Stomach (tissue), 9 donors: ENCODE data around the gene NECTIN1. TPM values are rescaled to one million over a fixed set of nuclear protein-coding genes. Genes with fewer than 3 reads are reported as not detected.

Source experiments
- DNase-seq, 2 donors: peaks; one replicate each; pipeline versions ENCODE4 v3.0.0 to v3.0.0-alpha.2; 2013 to 2019
- H3K27ac ChIP-seq, 5 donors: fragments of 200-600 bp in 4 of 5; sonication (generic) in 4 of 5; one replicate each; pipeline ENCODE4 v1.5.1; 2013 to 2019; ENCODE audit warnings: mild to moderate bottlenecking in 1 of 5, moderate library complexity in 1 of 5
- H3K27me3 ChIP-seq, 3 donors: fragments of 200-600 bp; sonication (generic); one replicate each; pipeline ENCODE4 v1.5.1; 2017 to 2019; ENCODE audit warnings: mixed run types in 1 of 3
- H3K36me3 ChIP-seq, 4 donors: fragments of 200-600 bp; sonication (generic); 1 replicate in 3 of 4; 2 replicates in 1 of 4; pipeline ENCODE4 v1.5.1; 2016 to 2019
- H3K4me1 ChIP-seq, 4 donors: fragments of 200-600 bp; sonication (generic); one replicate each; pipeline ENCODE4 v1.5.1; 2016 to 2019
- H3K4me3 ChIP-seq, 4 donors: fragments of 200-600 bp; sonication (generic) in 3 of 4; one replicate each; pipeline ENCODE4 v1.5.1; 2016 to 2019; ENCODE audit warnings: mild to moderate bottlenecking in 1 of 4
- H3K9me3 ChIP-seq, 4 donors: fragments of 200-600 bp; sonication (generic); one replicate each; pipeline ENCODE4 v1.5.1; 2016 to 2019
- EP300 ChIP-seq: sonication (generic); formaldehyde crosslinking; IDR thresholded peaks from one replicate; pipeline ENCODE4 v1.6.1; 2017; ENCODE audit warnings: antibody characterized with exemption
- POLR2A ChIP-seq, 4 donors: fragments of 450-650 bp; IDR thresholded peaks; one replicate each; pipeline ENCODE4 v1.6.1; 2016; ENCODE audit warnings: antibody characterized with exemption in 4 of 4, control low read depth in 2 of 4, mild to moderate bottlenecking in 1 of 4, moderate library complexity in 1 of 4
- POLR2AphosphoS5 ChIP-seq, 3 donors: sonication (generic); formaldehyde crosslinking; IDR thresholded peaks; one replicate each; pipeline ENCODE4 v1.6.1; 2016; ENCODE audit warnings: antibody characterized with exemption in 3 of 3
- WGBS, 5 donors: extraction: QIAGEN DNeasy Blood & Tissue Kit in 3 of 5; methylation state at CpG; one replicate each; pipeline versions ENCODE4 v1.1.5 to v1.1.7; 2013 to 2018; 5-methylcytosine and 5-hydroxymethylcytosine counted together
- intact Hi-C: fragments of 100-400 bp; cut with DNase I; formaldehyde crosslinking; loops from one replicate; pipeline ENCODE4 v1.15.1; 2023; ENCODE audit warnings: low total_unique reads
- polyA plus RNA-seq, 3 donors: library from polyadenylated mRNA; stranded (reverse); fragments of 200-250 nt; gene quantifications; one replicate each; pipeline ENCODE4 v1.2.3, GENCODE V29; 2013
- total RNA-seq, 5 donors: library from RNA; depleted of rRNA; stranded (reverse); fragments of >200 nt; gene quantifications; one replicate each; pipeline versions ENCODE4 v1.1.0 to v1.2.3, GENCODE V29; 2014 to 2016
- TF ChIP-seq, protein P1 (sequence below), 7 experiments: fragments of 450-650 bp in 4 of 7; fragments of 200-600 bp in 3 of 7; sonication (generic) in 3 of 7; IDR thresholded peaks; one replicate each; pipeline ENCODE4 v1.5.1; 2016 to 2019; ENCODE audit warnings: antibody characterized with exemption in 7 of 7, control low read depth in 2 of 7, mild to moderate bottlenecking in 1 of 7
- donor health status: healthy with polysubstance abuse.
- donor health status: Bipolar disorder and iron deficiency.
- donor health status: healthy.

Gene NECTIN1
- total and polyA plus RNA-seq, 8 donors, result 1.2 to 92.1 (median 6.0) TPM

DNA sequence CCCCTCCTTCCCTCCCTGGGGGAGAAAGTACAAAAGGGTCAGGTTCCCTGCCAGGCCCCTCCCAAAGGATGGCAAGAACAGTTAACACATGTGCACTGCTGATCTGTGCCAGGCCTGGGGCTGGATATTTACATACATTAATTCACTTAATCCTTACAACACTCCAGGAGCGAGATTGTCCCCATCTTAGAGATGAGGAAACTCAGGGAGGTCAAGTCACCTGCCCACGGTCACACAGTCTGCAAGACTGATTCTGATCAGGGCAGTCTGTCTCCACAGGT, 36.5 kb downstream of the NECTIN1 start:
- Histone ChIP-seq H3K27me3 (no peaks in the 10 kb centered on the region), H3K4me1 (peaks cover 0 to 39% (median 9%) of the 10 kb centered on the region in 4 donors), H3K27ac (no peak overlapping the region), H3K36me3 (no peaks in the 10 kb centered on the region), H3K4me3 (no peak overlapping the region), H3K9me3 (no peaks in the 10 kb centered on the region)
- TF ChIP-seq EP300 (no peak), POLR2AphosphoS5 (IDR thresholded peaks at IDR 0.05) (no peak), POLR2A (IDR thresholded peaks at IDR 0.05) (no peak)
- TF ChIP-seq, protein P1, sequence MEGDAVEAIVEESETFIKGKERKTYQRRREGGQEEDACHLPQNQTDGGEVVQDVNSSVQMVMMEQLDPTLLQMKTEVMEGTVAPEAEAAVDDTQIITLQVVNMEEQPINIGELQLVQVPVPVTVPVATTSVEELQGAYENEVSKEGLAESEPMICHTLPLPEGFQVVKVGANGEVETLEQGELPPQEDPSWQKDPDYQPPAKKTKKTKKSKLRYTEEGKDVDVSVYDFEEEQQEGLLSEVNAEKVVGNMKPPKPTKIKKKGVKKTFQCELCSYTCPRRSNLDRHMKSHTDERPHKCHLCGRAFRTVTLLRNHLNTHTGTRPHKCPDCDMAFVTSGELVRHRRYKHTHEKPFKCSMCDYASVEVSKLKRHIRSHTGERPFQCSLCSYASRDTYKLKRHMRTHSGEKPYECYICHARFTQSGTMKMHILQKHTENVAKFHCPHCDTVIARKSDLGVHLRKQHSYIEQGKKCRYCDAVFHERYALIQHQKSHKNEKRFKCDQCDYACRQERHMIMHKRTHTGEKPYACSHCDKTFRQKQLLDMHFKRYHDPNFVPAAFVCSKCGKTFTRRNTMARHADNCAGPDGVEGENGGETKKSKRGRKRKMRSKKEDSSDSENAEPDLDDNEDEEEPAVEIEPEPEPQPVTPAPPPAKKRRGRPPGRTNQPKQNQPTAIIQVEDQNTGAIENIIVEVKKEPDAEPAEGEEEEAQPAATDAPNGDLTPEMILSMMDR (IDR thresholded peaks at IDR 0.05), result no peak
- 57 to 76% (median 63%) methylated on average over 2 of the region's 2 CpGs for WGBS, 5 donors
- no peak for DNase-seq
- intact Hi-C loops, result no loop called here

DNA sequence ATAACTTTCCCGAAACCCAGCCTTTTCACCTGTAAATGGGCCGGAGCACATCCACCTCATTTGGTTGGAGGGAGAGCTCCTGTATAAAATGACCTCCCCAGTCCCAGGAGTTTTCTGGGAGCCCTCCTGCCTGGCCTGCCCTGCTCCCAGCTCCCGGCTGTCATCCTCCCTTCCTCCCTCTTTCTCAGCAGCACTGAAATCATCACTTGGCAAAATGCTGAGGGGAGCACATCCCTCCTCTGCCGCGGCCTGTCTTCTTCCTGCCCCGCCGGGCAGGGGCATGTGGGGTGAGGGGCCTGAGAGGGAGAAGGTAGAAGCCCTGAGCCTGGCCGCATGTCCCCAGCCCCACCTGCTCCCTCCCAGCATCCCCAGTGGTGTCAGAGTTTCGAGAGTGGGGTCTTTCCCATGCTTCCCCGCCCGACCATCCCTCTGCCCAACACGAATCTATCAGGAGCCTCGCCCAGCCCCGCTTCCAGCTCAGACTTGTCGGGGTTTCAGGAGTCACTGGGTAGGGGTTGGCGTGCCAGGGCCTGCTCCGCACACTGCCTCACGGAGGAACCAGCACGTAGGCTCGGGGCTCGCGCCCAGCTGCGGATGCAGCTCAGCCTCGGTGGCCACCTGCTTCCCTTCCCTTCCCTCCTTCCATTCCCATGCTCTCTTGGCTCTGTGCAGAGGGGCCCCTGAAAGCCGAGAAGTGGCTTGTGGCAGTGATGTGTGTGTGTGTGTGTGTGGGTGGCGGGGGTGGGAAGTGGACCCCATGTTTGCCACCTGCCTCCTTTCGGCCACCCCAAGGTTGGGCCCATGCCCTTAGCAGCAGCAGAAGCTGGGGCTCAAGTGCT, 37.1 kb downstream of the NECTIN1 start:
- Histone ChIP-seq H3K27ac (no peak overlapping the region), H3K27me3 (no peaks in the 10 kb centered on the region), H3K9me3 (no peaks in the 10 kb centered on the region), H3K4me1 (peaks cover 0 to 39% (median 9%) of the 10 kb centered on the region in 4 donors), H3K36me3 (no peaks in the 10 kb centered on the region), H3K4me3 (no peak overlapping the region)
- no peak for DNase-seq
- 81 to 91% (median 89%) methylated on average over 22 to 27 of the region's 27 CpGs for WGBS, 5 donors
- TF ChIP-seq EP300 (no peak), POLR2AphosphoS5 (IDR thresholded peaks at IDR 0.05) (no peak), POLR2A (IDR thresholded peaks at IDR 0.05) (no peak)
- TF ChIP-seq, protein P1 (IDR thresholded peaks at IDR 0.05), result no peak
- intact Hi-C loops, result no loop called here

DNA sequence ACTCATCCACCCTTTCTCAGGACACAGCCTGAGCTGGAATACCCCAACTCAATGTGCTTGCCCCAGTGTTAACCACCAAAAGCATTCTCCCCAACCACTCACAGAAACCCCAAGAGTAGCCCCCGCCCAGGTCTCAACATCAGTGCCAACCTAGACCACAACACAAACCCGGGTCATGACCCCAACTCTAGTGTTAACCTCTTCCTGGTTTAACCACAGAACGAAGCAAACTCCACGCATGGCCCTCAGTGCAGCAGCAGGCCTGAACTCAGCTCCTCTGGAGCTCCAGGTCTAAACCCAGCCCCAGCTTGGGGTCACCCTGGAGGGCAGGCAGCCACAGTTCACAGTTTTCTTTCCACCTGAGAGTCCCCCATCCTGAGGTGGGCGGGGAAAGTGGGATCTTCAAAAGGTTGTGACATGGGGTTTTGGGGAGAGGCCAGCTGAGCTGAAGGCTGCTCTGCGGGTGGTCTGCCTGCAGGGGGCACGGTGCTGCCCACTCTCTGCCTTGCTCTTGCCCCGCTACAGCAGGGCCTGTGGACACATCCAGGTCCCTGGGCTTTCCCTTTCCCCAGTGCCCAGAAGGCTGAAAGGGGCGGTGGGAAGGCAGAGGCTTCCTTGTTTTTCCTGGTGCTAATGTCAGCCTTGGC, 37.9 kb downstream of the NECTIN1 start:
- TF ChIP-seq EP300 (no peak), POLR2A (IDR thresholded peaks at IDR 0.05) (no peak), POLR2AphosphoS5 (IDR thresholded peaks at IDR 0.05) (no peak)
- TF ChIP-seq, protein P1 (IDR thresholded peaks at IDR 0.05), result no peak
- Histone ChIP-seq H3K9me3 (no peaks in the 10 kb centered on the region), H3K4me3 (no peak overlapping the region), H3K27ac (no peak overlapping the region), H3K36me3 (no peaks in the 10 kb centered on the region), H3K27me3 (no peaks in the 10 kb centered on the region), H3K4me1 (peaks cover 0 to 39% (median 9%) of the 10 kb centered on the region in 4 donors)
- no peak for DNase-seq
- intact Hi-C loops, result no loop called here
- WGBS, 5 donors, result 57 to 70% (median 65%) methylated on average over 9 of the region's 9 CpGs

DNA sequence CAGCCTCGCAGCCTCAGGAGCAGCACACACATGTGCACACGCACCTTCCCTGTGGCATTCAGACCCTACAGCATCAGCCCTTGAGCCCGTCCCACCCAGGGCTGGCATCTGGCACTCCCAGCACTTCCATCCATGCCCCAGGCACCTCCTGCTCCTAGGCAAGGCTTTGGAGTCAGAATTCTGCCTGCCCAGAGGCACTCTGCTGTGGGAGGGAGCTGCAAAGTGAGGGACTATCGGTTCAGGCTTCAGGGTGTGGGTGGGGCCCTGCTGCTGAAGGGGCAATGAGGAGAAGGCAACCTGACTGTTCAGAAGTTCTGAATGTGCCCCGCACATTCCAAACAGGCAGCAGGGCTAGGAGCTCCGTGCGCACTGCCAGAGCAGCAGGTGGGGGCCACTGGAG, 39.7 kb downstream of the NECTIN1 start:
- DNase-seq, result no peak
- H3K4me1 ChIP-seq, result peaks cover 0 to 39% (median 12%) of the 10 kb centered on the region in 4 donors
- TF ChIP-seq, protein P1 (IDR thresholded peaks at IDR 0.05), result no peak
- TF ChIP-seq POLR2AphosphoS5 (IDR thresholded peaks at IDR 0.05) (no peak), POLR2A (IDR thresholded peaks at IDR 0.05) (no peak), EP300 (no peak)
- intact Hi-C loops, result no loop called here
- H3K4me3 ChIP-seq, result no peak overlapping the region
- no peaks in the 10 kb centered on the region for H3K36me3 ChIP-seq
- H3K9me3 ChIP-seq, result no peaks in the 10 kb centered on the region
- no peak overlapping the region for H3K27ac ChIP-seq
- 71 to 96% (median 89%) methylated on average over 4 to 7 of the region's 7 CpGs for WGBS, 5 donors
- H3K27me3 ChIP-seq, result no peaks in the 10 kb centered on the region
